GM12878 (cell line): Measurements from ENCODE around the gene STARD5.

ENCODE experiments used
- EP300 ChIP-seq, 2 experiments: fragments of 150-350 bp in 1 of 2; IDR thresholded peaks; 2 replicates each; pipeline ENCODE4 v1.6.1; 2011 to 2012; ENCODE audit warnings: low read depth in 2 of 2, low read length in 2 of 2, borderline replicate concordance in 1 of 2, improper control_type of control experiment in 1 of 2, inconsistent platforms in 1 of 2; ENCODE audit not compliant: control insufficient read depth in 1 of 2
- RBBP5 ChIP-seq: fragments of 200-600 bp; sonication (generic); conservative IDR thresholded peaks from 2 replicates; pipeline ENCODE4 v1.6.1; 2016

GRCh38 chr15:81275711-81276392 is 48.1 kb downstream of the STARD5 start:
- TF ChIP-seq RBBP5 (no peak), EP300 (IDR thresholded peaks at IDR 0.05; ENCODE audit: borderline replicate concordance in 1 of 2, control insufficient read depth in 1 of 2, low read depth in 2 of 2, low read length in 2 of 2) (no peak)
